ENCODE data around the gene ACP4. TPM values are rescaled to one million over a fixed set of nuclear protein-coding genes. Genes with fewer than 3 reads are reported as not detected.
"Not testable (repeated sequence)": the region's sequence is repeated elsewhere in the genome, so short reads cannot be mapped to it uniquely, and the experiment has no call there.

The ACP4 gene
- total RNA-seq, 4 donors from 2014 or later: not detected

DNA sequence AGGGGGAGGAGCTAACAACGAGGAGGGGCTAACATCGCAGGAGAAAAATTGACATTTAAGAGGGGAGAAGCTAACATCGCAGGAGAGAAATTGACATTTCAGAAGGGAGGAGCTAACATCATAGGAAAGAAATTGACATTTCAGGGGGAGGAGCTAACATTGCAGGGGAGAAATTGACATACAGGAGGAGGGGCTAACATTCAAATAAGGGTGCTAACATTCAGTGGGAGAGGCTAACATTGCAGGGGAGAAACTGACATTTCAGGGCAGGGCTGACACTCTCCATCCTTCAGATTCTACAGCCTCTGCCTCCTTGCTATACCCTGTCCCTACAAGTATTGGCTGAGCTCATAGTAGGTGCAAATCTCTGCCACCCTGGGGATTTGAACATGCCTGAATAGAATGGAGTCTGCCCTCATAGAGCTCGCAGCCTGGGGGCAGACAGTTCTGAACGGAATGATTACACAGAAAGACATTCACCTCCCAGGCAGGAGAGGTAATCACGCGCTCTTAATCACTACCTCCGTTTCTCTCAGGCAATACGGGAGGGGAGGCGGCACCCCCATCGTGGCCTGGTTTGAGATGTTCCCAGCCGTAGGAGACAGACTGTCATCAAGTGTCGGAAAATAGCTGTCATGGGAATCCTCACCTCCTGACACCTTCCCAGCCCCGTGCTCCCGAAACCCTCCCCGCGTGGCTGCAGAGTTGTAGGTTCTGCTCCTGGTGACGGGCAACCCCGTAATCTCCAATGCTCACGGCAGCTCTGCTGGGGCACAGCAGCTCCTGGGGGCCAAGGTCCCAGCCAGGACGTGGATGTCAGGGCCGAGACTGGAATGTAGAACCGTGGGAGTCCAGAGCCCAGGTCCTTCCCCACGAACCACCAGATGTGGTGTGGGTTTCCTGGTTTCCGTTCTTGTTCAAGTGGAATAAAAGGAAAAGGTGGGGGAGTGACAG, 10.4 kb upstream of the ACP4 start:
- Histone ChIP-seq H3K4me3 (no peak overlapping the region), H3K27ac (no peak overlapping the region), H3K9me3 (no peaks in the 10 kb centered on the region), H3K4me1 (no peaks in the 10 kb centered on the region), H3K27me3 (peaks cover 0 to 38% of the 10 kb centered on the region in 2 donors), H3K36me3 (no peaks in the 10 kb centered on the region)
- no peak for DNase-seq
- no peak for TF ChIP-seq POLR2A (IDR thresholded peaks at IDR 0.05)
- TF ChIP-seq, protein P1, sequence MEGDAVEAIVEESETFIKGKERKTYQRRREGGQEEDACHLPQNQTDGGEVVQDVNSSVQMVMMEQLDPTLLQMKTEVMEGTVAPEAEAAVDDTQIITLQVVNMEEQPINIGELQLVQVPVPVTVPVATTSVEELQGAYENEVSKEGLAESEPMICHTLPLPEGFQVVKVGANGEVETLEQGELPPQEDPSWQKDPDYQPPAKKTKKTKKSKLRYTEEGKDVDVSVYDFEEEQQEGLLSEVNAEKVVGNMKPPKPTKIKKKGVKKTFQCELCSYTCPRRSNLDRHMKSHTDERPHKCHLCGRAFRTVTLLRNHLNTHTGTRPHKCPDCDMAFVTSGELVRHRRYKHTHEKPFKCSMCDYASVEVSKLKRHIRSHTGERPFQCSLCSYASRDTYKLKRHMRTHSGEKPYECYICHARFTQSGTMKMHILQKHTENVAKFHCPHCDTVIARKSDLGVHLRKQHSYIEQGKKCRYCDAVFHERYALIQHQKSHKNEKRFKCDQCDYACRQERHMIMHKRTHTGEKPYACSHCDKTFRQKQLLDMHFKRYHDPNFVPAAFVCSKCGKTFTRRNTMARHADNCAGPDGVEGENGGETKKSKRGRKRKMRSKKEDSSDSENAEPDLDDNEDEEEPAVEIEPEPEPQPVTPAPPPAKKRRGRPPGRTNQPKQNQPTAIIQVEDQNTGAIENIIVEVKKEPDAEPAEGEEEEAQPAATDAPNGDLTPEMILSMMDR (IDR thresholded peaks at IDR 0.05): no peak
- intact Hi-C loops (cut with DNase I; ENCODE audit: low total_unique reads): loop anchor here (10.0 kb wide), 2 partner anchors 405 to 425 kb away; partner anchors contain the start of gene NR1H2

GRCh38 chr19:50780753-50781435, 9.3 kb upstream of the ACP4 start:
- intact Hi-C loops (cut with DNase I; ENCODE audit: low total_unique reads): loop anchor here (10.0 kb wide), 1 partner anchor 406 kb away; the partner anchor contains the start of gene NR1H2
- peaks cover 0 to 38% of the 10 kb centered on the region in 2 donors for H3K27me3 ChIP-seq
- no peak for TF ChIP-seq POLR2A (IDR thresholded peaks at IDR 0.05)
- TF ChIP-seq, protein P1 (IDR thresholded peaks at IDR 0.05): no peak
- H3K9me3 ChIP-seq: no peaks in the 10 kb centered on the region
- H3K27ac ChIP-seq: no peak overlapping the region
- H3K36me3 ChIP-seq: no peaks in the 10 kb centered on the region
- H3K4me3 ChIP-seq: no peak overlapping the region
- no peaks in the 10 kb centered on the region for H3K4me1 ChIP-seq
- DNase-seq: no peak

GRCh38 chr19:50783848-50784152, 6.4 kb upstream of the ACP4 start:
- H3K36me3 ChIP-seq: not testable (repeated sequence)

DNA sequence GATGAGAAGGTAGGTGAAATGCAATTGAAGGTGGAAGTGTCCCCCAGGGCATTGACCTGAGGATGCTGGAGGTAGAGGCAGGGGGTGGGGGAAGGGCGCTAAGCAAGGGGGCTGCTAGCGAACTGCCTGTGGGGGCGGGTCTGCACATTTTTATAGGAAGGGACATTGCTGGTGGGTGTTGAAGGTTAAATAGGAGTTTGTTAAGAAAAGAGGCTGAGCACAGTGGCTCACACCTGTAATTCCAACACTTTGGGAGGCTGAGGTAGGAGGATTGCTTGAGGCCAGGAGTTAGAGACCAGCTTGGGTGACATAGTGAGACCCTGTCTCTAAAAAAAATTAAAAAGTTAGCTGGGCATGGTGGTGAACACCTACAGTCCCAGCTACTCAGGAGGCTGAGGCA, 5.5 kb upstream of the ACP4 start:
- TF ChIP-seq POLR2A (IDR thresholded peaks at IDR 0.05): no peak
- TF ChIP-seq, protein P1 (IDR thresholded peaks at IDR 0.05): no peak
- Histone ChIP-seq H3K4me3 (no peak overlapping the region), H3K27me3 (peaks cover 0 to 7% of the 10 kb centered on the region in 2 donors), H3K36me3 (no peaks in the 10 kb centered on the region), H3K9me3 (no peaks in the 10 kb centered on the region), H3K27ac (no peak overlapping the region), H3K4me1 (no peaks in the 10 kb centered on the region)
- intact Hi-C loops (cut with DNase I; ENCODE audit: low total_unique reads): loop anchor here (10.0 kb wide), 1 partner anchor 410 kb away; the partner anchor contains the start of gene NR1H2
- no peak for DNase-seq

More at GRCh38 chr19:50783848-50784152, 6.4 kb upstream of the ACP4 start:
- intact Hi-C loops (cut with DNase I; ENCODE audit: low total_unique reads): loop anchor here (10.0 kb wide), 1 partner anchor 409 kb away; the partner anchor contains the start of gene NR1H2
- H3K27ac ChIP-seq, H3K4me3 ChIP-seq, H3K9me3 ChIP-seq, H3K4me1 ChIP-seq, DNase-seq: not testable (repeated sequence)
- H3K27me3 ChIP-seq: peaks cover 0 to 16% of the 10 kb centered on the region in 2 donors

DNA sequence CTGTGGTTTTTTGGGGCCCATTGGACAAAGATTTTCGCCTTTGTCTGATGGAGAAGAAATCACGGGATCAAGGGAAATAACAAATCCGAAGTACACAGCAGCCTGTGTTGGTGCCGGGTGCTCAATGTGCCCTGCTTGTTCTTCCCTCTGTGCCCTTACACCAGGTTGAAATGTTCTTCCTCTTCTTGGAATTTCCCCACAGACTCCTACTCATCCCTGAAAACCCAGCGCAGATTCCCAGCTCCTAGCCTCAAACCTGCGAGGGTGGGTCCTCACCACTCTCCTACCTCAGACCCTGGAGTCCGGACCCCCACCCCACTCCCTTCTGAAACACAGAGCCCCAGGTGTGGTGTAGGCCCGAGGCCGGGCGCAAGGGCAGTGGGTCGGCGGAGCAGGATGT, 4.9 kb upstream of the ACP4 start:
- TF ChIP-seq POLR2A (IDR thresholded peaks at IDR 0.05): no peak
- TF ChIP-seq, protein P1 (IDR thresholded peaks at IDR 0.05): no peak
- intact Hi-C loops (cut with DNase I; ENCODE audit: low total_unique reads): loop anchor here (10.0 kb wide), 1 partner anchor 411 kb away; the partner anchor contains the start of gene NR1H2
- peaks cover 0 to under 1% of the 10 kb centered on the region in 2 donors for H3K27me3 ChIP-seq
- DNase-seq: no peak
- H3K36me3 ChIP-seq: no peaks in the 10 kb centered on the region
- H3K4me3 ChIP-seq: no peak overlapping the region
- no peaks in the 10 kb centered on the region for H3K4me1 ChIP-seq
- H3K27ac ChIP-seq: no peak overlapping the region
- no peaks in the 10 kb centered on the region for H3K9me3 ChIP-seq

Data from uterus (tissue), 4 donors.